HG02943 (cell line): ENCODE results near the gene PPP6R3.
"Not testable (repeated sequence)": the region's sequence is repeated elsewhere in the genome, so short reads cannot be mapped to it uniquely, and the experiment has no call there.

Experiments used
- ATAC-seq: cut with Tn5 transposase; IDR thresholded peaks from one replicate; pipeline ENCODE4 v1.9.1; 2021; ENCODE audit warnings: mild to moderate bottlenecking, low read depth, moderate library complexity; ENCODE audit not compliant: unreplicated experiment

PPP6R3 gene

GRCh38 chr11:68523033-68523432 lies 62.5 kb downstream of the PPP6R3 start:
- ATAC-seq, result no peak

GRCh38 chr11:68523743-68524142 lies 63.2 kb downstream of the PPP6R3 start:
- ATAC-seq, result no peak

- ATAC-seq, result no peak
These were observed 63.7 kb downstream of the PPP6R3 start for GRCh38 chr11:68524213-68524612.

GRCh38 chr11:68524681-68525080 lies 64.1 kb downstream of the PPP6R3 start:
- ATAC-seq, result no peak

GRCh38 chr11:68525336-68525735 lies 64.8 kb downstream of the PPP6R3 start:
- no peak for ATAC-seq

GRCh38 chr11:68525930-68526329 lies 65.4 kb downstream of the PPP6R3 start:
- no peak for ATAC-seq

- ATAC-seq, result no peak
These were observed 67.0 kb downstream of the PPP6R3 start for GRCh38 chr11:68527585-68527984.

- ATAC-seq, result no peak
These were observed 68.1 kb downstream of the PPP6R3 start for GRCh38 chr11:68528630-68529029.

GRCh38 chr11:68531129-68531693 lies 70.7 kb downstream of the PPP6R3 start:
- ATAC-seq, result no peak

GRCh38 chr11:68532727-68533369 lies 72.3 kb downstream of the PPP6R3 start:
- ATAC-seq, result no peak

- no peak for ATAC-seq
These were observed 73.4 kb downstream of the PPP6R3 start for GRCh38 chr11:68533945-68534344.

GRCh38 chr11:68535098-68535497 lies 74.5 kb downstream of the PPP6R3 start:
- no peak for ATAC-seq

- no peak for ATAC-seq
These were observed 76.2 kb downstream of the PPP6R3 start for GRCh38 chr11:68536706-68537105.

GRCh38 chr11:68538025-68538424 lies 77.5 kb downstream of the PPP6R3 start:
- no peak for ATAC-seq

GRCh38 chr11:68539395-68539794 lies 78.8 kb downstream of the PPP6R3 start:
- no peak for ATAC-seq

GRCh38 chr11:68540504-68540903 lies 80.0 kb downstream of the PPP6R3 start:
- not testable (repeated sequence) for ATAC-seq

- no peak for ATAC-seq
These were observed 80.6 kb downstream of the PPP6R3 start for GRCh38 chr11:68541116-68541515.

- no peak for ATAC-seq
These were observed 81.4 kb downstream of the PPP6R3 start for GRCh38 chr11:68541991-68542390.

GRCh38 chr11:68542617-68543016 lies 82.1 kb downstream of the PPP6R3 start:
- no peak for ATAC-seq

- ATAC-seq, result no peak
These were observed 83.0 kb downstream of the PPP6R3 start for GRCh38 chr11:68543594-68543993.

- no peak for ATAC-seq
These were observed 84.8 kb downstream of the PPP6R3 start for GRCh38 chr11:68545347-68545746.

GRCh38 chr11:68545796-68546195 lies 85.2 kb downstream of the PPP6R3 start:
- ATAC-seq, result no peak

GRCh38 chr11:68546555-68546954 lies 86.0 kb downstream of the PPP6R3 start:
- no peak for ATAC-seq
